HUES48 (cell line): ENCODE measurements around the gene THADA.

ENCODE experiments used
- H3K27ac ChIP-seq: one replicate; pipeline ENCODE4 v1.7.0; 2013; ENCODE audit warnings: low read depth, low read length, inconsistent platforms
- H3K27me3 ChIP-seq: 2 replicates; pipeline ENCODE4 v1.6.1; 2013; ENCODE audit warnings: mild to moderate bottlenecking, low read length; ENCODE audit not compliant: control insufficient read depth, insufficient read depth
- H3K36me3 ChIP-seq: 2 replicates; pipeline ENCODE4 v1.6.1; 2013; ENCODE audit warnings: low read length; ENCODE audit not compliant: control insufficient read depth, insufficient read depth
- H3K4me1 ChIP-seq: 2 replicates; pipeline ENCODE4 v1.6.1; 2013; ENCODE audit warnings: mild to moderate bottlenecking, low read length; ENCODE audit not compliant: control insufficient read depth, insufficient read depth
- H3K4me3 ChIP-seq: 2 replicates; pipeline ENCODE4 v1.5.1; 2013; ENCODE audit warnings: mild to moderate bottlenecking, low read depth, low read length
- H3K9ac ChIP-seq: 2 replicates; pipeline ENCODE4 v1.6.1; 2013; ENCODE audit warnings: mild to moderate bottlenecking, low read depth, low read length, moderate library complexity
- H3K9me3 ChIP-seq: 2 replicates; pipeline ENCODE4 v1.6.1; 2013; ENCODE audit warnings: low read length; ENCODE audit not compliant: control insufficient read depth, insufficient read depth

Gene THADA

GRCh38 chr2:43199492-43200488 lies 396.0 kb downstream of the THADA start:
- Histone ChIP-seq H3K27ac (no peak overlapping the region), H3K4me1 (peaks cover 11% of the 10 kb centered on the region), H3K9me3 (no peaks in the 10 kb centered on the region), H3K27me3 (no peaks in the 10 kb centered on the region), H3K9ac (no peak overlapping the region), H3K4me3 (no peak overlapping the region), H3K36me3 (no peaks in the 10 kb centered on the region)

GRCh38 chr2:43198263-43198662 lies 397.6 kb downstream of the THADA start:
- no peak overlapping the region for H3K9ac ChIP-seq
- no peak overlapping the region for H3K4me3 ChIP-seq
- peaks cover 14% of the 10 kb centered on the region for H3K4me1 ChIP-seq
- H3K36me3 ChIP-seq, result no peaks in the 10 kb centered on the region
- no peaks in the 10 kb centered on the region for H3K27me3 ChIP-seq
- no peaks in the 10 kb centered on the region for H3K9me3 ChIP-seq
- H3K27ac ChIP-seq, result no peak overlapping the region

- no peak overlapping the region for H3K27ac ChIP-seq
- H3K36me3 ChIP-seq, result no peaks in the 10 kb centered on the region
- peaks cover 14% of the 10 kb centered on the region for H3K4me1 ChIP-seq
- H3K4me3 ChIP-seq, result no peak overlapping the region
- H3K9ac ChIP-seq, result no peak overlapping the region
- H3K27me3 ChIP-seq, result no peaks in the 10 kb centered on the region
- H3K9me3 ChIP-seq, result no peaks in the 10 kb centered on the region
These were observed 398.3 kb downstream of the THADA start for GRCh38 chr2:43197588-43197896.

GRCh38 chr2:43196768-43197587 lies 398.9 kb downstream of the THADA start:
- peaks cover 14% of the 10 kb centered on the region for H3K4me1 ChIP-seq
- H3K27me3 ChIP-seq, result no peaks in the 10 kb centered on the region
- no peak overlapping the region for H3K27ac ChIP-seq
- H3K9ac ChIP-seq, result no peak overlapping the region; the same call in 1 of the 2 replicates
- H3K36me3 ChIP-seq, result no peaks in the 10 kb centered on the region
- no peaks in the 10 kb centered on the region for H3K9me3 ChIP-seq
- no peak overlapping the region for H3K4me3 ChIP-seq

DNA sequence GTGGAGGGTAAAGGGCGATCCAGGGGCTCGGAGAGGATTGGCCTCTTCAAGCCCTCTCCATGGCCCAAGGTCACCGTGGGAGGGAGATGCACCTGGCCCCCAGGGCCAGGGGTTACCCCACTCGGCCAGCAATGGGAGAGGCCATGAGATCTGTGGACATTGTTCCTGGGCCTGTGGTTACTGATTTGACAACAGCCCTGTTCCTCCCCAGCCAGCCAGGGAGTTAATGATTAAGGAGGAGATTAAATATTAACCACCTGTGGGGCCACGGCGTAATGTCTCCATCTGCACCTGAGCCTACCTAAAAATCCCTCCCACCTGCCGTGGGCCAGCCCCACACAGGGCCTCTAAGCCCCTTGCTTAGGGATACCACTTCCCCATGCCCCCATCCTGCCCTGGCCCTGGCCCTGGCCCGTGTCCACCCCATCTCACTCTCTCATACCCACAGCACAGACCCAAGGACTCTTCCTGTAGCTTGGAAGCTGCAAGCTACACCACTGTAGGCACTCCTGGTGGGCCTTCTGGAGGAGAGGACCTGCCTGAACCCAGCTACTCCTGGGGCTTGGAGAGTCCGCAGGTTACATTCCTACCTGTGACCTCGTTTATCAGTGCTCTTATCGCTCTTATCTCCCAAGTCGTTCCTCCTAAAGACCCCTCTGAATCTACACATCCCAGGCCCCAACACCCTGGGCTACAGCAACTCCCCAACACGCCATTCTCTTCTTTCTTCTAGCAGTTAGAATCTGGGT lies 401.5 kb downstream of the THADA start:
- Histone ChIP-seq H3K4me3 (no peak overlapping the region), H3K36me3 (no peaks in the 10 kb centered on the region), H3K27me3 (no peaks in the 10 kb centered on the region), H3K27ac (peak overlapping the region; percentile 55), H3K4me1 (peaks cover 7% of the 10 kb centered on the region; the same call in 1 of the 2 replicates), H3K9ac (no peak overlapping the region), H3K9me3 (no peaks in the 10 kb centered on the region)

GRCh38 chr2:43193652-43194120 lies 402.2 kb downstream of the THADA start:
- Histone ChIP-seq H3K4me1 (peaks cover 7% of the 10 kb centered on the region; the same call in 1 of the 2 replicates), H3K9ac (no peak overlapping the region)

GRCh38 chr2:43192744-43193651 lies 402.8 kb downstream of the THADA start:
- Histone ChIP-seq H3K9ac (no peak overlapping the region), H3K4me1 (peaks cover 7% of the 10 kb centered on the region; the same call in 1 of the 2 replicates)

More at GRCh38 chr2:43193652-43194120, 402.2 kb downstream of the THADA start:
- Histone ChIP-seq H3K27me3 (no peaks in the 10 kb centered on the region), H3K9me3 (no peaks in the 10 kb centered on the region), H3K27ac (peak overlapping the region; percentile 55), H3K4me3 (no peak overlapping the region), H3K36me3 (no peaks in the 10 kb centered on the region)

GRCh38 chr2:43191947-43192516 lies 403.8 kb downstream of the THADA start:
- no peak overlapping the region for H3K9ac ChIP-seq
- H3K4me1 ChIP-seq, result peaks cover 6% of the 10 kb centered on the region; the same call in 1 of the 2 replicates
- no peak overlapping the region for H3K27ac ChIP-seq

More at GRCh38 chr2:43192744-43193651, 402.8 kb downstream of the THADA start:
- Histone ChIP-seq H3K27me3 (no peaks in the 10 kb centered on the region), H3K27ac (no peak overlapping the region), H3K4me3 (no peak overlapping the region), H3K9me3 (no peaks in the 10 kb centered on the region), H3K36me3 (no peaks in the 10 kb centered on the region)

GRCh38 chr2:43190311-43191052 lies 405.4 kb downstream of the THADA start:
- H3K27ac ChIP-seq, result no peak overlapping the region
- H3K4me3 ChIP-seq, result no peak overlapping the region

More at GRCh38 chr2:43191947-43192516, 403.8 kb downstream of the THADA start:
- Histone ChIP-seq H3K36me3 (no peaks in the 10 kb centered on the region), H3K27me3 (no peaks in the 10 kb centered on the region), H3K4me3 (no peak overlapping the region), H3K9me3 (no peaks in the 10 kb centered on the region)

More at GRCh38 chr2:43190311-43191052, 405.4 kb downstream of the THADA start:
- H3K9ac ChIP-seq, result no peak overlapping the region
- no peaks in the 10 kb centered on the region for H3K36me3 ChIP-seq
- H3K27me3 ChIP-seq, result no peaks in the 10 kb centered on the region
- H3K9me3 ChIP-seq, result no peaks in the 10 kb centered on the region
- H3K4me1 ChIP-seq, result peaks cover 13% of the 10 kb centered on the region; the same call in 1 of the 2 replicates
